HG03108 (cell line): Measurements from ENCODE around the gene TBC1D3H.
"Not testable (repeated sequence)": the region's sequence is repeated elsewhere in the genome, so short reads cannot be mapped to it uniquely, and the experiment has no call there.

Experiments
- ATAC-seq: cut with Tn5 transposase; IDR thresholded peaks from one replicate; pipeline ENCODE4 v1.9.1; 2021; ENCODE audit warnings: moderate library complexity; ENCODE audit not compliant: unreplicated experiment

Gene TBC1D3H

GRCh38 chr17:36388385-36389245 lies at the start of gene TBC1D3H:
Gene TBC1D3H (minus strand): TSS chr17:36388435. CDS start chr17:36386895, 1,540 bp downstream.
- ATAC-seq, result not testable (repeated sequence)

- ATAC-seq, result not testable (repeated sequence)
Measured at GRCh38 chr17:36428891-36429290, 40.7 kb upstream of the TBC1D3H start.

GRCh38 chr17:36415180-36415941 lies 27.1 kb upstream of the TBC1D3H start:
- ATAC-seq, result not testable (repeated sequence)

- not testable (repeated sequence) for ATAC-seq
Measured at GRCh38 chr17:36390943-36391645, 2.9 kb upstream of the TBC1D3H start.

- ATAC-seq, result not testable (repeated sequence)
Measured at GRCh38 chr17:36375938-36376337, 12.3 kb downstream of the TBC1D3H start.

GRCh38 chr17:36362496-36362895 lies 25.7 kb downstream of the TBC1D3H start:
- ATAC-seq, result not testable (repeated sequence)
